ENCODE data around the gene SRMS. TPM values are rescaled to one million over a fixed set of nuclear protein-coding genes. Genes with fewer than 3 reads are reported as not detected.
"Not testable (repeated sequence)": the region's sequence is repeated elsewhere in the genome, so short reads cannot be mapped to it uniquely, and the experiment has no call there.

The SRMS gene
- total RNA-seq, 4 donors from 2014 or later, result not detected

DNA sequence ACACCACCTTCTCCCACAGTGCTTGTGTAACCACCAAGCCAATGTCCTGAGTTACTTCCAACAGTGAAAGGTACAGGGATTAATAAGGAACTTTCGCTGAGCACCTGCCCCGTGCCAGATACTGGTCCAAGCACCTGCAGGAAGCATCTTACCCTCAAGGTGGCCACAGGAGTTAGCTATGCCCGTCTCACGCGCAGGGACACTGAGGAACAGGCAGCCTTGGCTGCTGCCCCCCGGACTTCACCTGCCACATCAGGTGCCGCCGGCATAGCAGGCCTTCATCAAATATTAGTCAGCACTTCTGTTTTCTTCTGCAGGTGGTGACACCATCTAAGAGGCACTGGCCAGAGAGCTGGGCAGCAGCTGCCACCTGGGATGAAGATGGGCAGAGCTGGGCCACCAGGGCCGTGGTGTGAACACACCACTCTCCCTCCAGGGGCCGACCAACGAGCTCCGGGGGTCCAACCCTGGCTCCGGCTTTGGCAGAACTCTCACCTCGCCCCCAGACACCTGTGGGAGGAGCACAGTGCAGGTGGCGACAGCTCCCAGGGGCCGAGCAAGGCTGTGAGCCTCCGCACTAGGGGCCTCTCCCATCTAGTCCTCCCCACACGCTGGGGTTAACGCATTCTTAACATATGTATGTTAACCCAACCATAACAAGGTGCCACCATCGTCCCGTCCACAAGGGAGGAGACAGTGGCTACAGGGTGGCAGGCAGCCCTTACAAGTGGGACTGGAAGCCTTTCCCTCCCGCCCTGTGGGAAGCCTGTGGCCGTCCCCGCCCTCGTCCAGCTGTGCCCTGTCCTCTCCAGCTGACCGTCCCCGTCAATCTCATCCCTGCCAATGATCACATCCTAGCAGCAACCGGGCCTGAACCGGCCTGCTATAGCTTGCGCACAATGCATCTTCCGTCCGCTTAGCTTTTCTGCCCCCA lies 29.9 kb downstream of the SRMS start:
- TF ChIP-seq, protein P1, sequence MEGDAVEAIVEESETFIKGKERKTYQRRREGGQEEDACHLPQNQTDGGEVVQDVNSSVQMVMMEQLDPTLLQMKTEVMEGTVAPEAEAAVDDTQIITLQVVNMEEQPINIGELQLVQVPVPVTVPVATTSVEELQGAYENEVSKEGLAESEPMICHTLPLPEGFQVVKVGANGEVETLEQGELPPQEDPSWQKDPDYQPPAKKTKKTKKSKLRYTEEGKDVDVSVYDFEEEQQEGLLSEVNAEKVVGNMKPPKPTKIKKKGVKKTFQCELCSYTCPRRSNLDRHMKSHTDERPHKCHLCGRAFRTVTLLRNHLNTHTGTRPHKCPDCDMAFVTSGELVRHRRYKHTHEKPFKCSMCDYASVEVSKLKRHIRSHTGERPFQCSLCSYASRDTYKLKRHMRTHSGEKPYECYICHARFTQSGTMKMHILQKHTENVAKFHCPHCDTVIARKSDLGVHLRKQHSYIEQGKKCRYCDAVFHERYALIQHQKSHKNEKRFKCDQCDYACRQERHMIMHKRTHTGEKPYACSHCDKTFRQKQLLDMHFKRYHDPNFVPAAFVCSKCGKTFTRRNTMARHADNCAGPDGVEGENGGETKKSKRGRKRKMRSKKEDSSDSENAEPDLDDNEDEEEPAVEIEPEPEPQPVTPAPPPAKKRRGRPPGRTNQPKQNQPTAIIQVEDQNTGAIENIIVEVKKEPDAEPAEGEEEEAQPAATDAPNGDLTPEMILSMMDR (IDR thresholded peaks at IDR 0.05), result no peak
- no peak for DNase-seq (ENCODE audit: low spot score)

DNA sequence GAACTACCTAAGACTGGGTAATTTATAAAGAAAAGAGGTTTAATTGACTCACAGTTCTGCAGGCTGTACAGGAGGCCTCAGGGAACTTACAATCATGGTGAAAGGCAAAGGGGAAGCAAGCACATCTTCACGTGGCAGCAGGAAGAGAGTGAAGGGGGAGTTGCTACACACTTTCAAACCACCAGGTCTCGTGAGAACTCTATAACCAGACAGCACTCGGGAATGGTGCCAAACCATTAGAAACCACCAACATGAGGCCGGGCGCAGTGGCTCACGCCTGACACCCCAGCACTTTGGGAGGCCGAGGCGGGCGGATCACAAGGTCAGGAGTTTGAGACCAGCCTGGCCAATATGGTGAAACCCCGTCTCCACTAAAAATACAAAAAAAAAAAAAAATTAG lies 33.0 kb downstream of the SRMS start:
- not testable (repeated sequence) for DNase-seq (ENCODE audit: low spot score); ATAC-seq (ENCODE audit: low FRiP score)

More for the DNA sequence above, 29.9 kb downstream of the SRMS start:
- no peak for ATAC-seq (ENCODE audit: low FRiP score)

DNA sequence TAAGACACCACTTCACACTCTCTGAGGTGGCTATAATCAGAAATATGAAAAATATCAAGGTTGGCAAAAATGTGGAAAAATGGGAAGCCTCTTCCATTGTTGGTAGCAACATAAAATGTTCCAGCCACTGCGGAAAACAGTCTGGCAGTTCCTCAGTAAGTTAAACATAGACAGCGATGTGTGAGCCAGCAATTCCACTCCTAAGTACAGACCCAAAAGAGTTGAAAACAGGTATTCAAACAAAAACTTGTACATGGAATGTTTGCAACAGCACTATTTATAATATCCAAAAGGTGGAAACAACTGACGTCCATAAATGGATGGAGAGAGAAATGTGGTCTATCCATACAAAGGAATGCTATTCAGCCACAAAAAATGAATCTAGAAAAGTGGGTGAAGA lies 34.3 kb downstream of the SRMS start:
- DNase-seq (ENCODE audit: low spot score), result no peak
- ATAC-seq (ENCODE audit: low FRiP score), result no peak
- TF ChIP-seq, protein P1 (IDR thresholded peaks at IDR 0.05), result no peak

DNA sequence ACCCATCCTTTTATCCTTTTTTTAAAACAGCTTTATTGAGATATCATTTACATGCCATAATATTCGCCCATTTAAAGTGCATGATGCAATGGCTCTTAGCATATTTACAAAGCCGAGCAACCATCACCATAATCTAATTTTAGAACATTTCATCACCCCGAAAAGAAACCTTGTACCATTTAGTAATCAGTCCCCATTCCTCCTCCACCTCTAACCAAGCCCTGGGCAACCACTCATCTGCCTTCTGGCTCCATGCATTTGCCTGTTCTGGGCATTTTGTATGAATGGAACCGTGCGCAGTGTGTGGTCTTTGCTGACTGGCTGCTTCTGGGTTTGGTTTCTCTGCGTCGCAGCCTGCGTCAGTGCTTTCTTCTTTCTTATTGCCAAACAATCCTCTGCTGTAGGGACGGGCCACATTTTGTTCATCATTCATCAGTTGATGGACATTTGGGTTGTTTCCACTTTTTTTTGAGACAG lies 38.4 kb downstream of the SRMS start:
- DNase-seq (ENCODE audit: low spot score) (no peak), ATAC-seq (ENCODE audit: low FRiP score) (no peak)
- TF ChIP-seq, protein P1 (IDR thresholded peaks at IDR 0.05), result no peak

DNA sequence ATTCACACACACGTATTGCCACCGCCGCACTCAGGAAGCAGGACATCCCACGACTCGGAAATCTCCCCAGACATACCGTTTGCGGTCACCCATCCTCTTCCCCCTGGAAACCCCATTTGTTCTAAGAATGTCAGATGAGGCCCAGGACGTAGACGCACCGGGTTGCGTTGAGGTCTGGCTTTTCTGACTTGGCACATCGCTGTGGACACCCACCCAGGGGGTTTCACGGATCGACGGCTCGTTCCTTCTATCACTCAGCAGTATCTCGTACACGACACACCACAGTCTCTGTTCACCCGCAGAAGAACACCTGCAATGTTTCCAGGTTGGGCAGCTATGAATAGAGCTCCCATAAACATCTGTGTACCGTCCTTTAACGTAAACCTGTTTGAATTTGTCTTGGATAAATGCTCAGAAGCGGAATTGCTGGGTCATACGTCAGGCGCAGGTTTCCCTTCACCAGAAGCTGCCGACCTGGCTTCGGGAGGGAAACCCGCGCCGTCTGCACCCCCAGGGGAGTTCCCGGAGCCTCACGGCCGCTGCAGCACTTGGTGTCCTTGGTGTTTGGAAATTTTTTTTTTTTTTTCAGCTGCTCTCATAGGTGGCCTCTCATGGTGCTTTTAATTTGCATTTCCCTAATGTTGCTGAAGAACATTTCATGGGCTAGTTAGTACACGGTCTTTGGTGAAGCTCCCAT lies 39.3 kb downstream of the SRMS start:
- TF ChIP-seq, protein P1 (IDR thresholded peaks at IDR 0.05), result no peak
- ATAC-seq (ENCODE audit: low FRiP score) (no peak), DNase-seq (ENCODE audit: low spot score) (no peak)

DNA sequence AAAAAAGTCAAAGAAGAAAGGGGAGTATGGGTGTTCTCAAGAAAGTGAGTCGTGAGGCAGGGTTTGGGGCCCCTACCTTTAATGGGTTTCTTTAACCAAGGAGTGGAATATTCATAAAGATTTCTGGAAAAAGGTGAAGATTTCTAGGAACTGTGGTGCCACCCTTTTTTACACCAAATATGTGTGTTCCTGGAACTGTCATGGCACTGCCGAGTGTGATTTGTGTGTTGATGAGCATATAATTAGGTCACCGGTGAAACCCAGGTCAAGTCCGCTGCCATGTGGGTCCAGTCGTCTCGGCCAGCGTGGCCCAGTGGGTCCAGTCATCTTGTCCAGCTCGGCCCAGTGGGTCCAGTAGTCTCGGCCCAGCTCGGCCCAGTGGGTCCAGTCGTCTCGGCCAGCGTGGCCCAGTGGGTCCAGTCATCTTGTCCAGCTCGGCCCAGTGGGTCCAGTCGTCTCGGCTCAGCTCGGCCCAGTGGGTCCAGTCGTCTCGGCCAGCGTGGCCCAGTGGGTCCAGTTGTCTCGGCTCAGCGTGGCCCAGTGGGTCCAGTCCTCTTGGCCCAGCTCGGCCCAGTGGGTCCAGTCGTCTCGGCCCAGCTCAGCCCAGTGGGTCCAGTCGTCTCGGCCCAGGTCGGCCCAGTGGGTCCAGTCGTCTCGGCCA lies 40.3 kb downstream of the SRMS start:
- TF ChIP-seq, protein P1 (IDR thresholded peaks at IDR 0.05), result no peak
- ATAC-seq (ENCODE audit: low FRiP score) (no peak), DNase-seq (ENCODE audit: low spot score) (no peak)

DNA sequence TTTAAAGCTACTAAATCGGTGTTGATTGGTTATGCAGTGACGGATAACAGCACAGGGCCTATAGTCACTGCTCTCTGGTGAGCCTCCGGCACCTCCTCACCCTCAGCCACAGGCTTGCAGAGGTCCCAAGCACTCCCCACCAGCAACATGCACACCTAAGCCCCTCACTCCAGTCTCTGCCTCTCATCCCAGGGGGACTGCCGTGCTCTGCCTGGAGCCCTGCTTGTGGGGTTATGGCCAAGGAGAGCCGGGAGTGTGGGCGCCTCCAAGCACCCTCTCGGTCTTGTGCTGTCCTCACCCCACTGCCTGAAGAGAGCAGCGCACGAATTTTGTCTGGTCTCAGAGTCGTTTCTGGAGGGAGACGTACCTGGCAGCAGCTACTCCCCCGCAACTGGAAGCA lies 41.8 kb downstream of the SRMS start:
- DNase-seq (ENCODE audit: low spot score) (no peak), ATAC-seq (ENCODE audit: low FRiP score) (no peak)

More for the DNA sequence above, 41.8 kb downstream of the SRMS start:
- TF ChIP-seq, protein P1 (IDR thresholded peaks at IDR 0.05), result no peak

All from omental fat pad (tissue), 4 donors.